B cell (primary cell): Measurements from ENCODE around the gene PFN1. TPM values are rescaled to one million over a fixed set of nuclear protein-coding genes. Genes with fewer than 3 reads are reported as not detected.

Source experiments
- ATAC-seq: fragments of 200-7000 bp; cut with Tn5 transposase; one replicate; pipeline ENCODE4 v1.10.0; 2021; ENCODE audit warnings: low read depth, mild to moderate bottlenecking, moderate number of reproducible peaks, moderate library complexity
- CTCF ChIA-PET: fragments of 350-600 bp; sonication (Branson Sonifier 250); formaldehyde crosslinking; loops from one replicate; lab custom pipeline; 2021; ENCODE audit warnings: antibody characterized with exemption, inconsistent platforms; lab: Charles Lee
- POLR2A ChIA-PET: fragments of 350-600 bp; sonication (Branson Sonifier 250); formaldehyde crosslinking; loops from one replicate; lab custom pipeline; 2021; ENCODE audit warnings: antibody characterized with exemption; lab: Charles Lee
- DNase-seq: peaks from one replicate; pipeline ENCODE4 v3.0.0; 2013
- H2AFZ ChIP-seq: 2 replicates; pipeline ENCODE4 v1.6.1; 2012; ENCODE audit warnings: mild to moderate bottlenecking, low read depth, low read length; ENCODE audit not compliant: insufficient read depth, poor library complexity, severe bottlenecking
- H3K27ac ChIP-seq, 2 donors: 1 replicate in 1 of 2; 2 replicates in 1 of 2; pipeline ENCODE4 v1.5.1; 2012 to 2013; ENCODE audit warnings: low read length in 2 of 2, mild to moderate bottlenecking in 2 of 2, moderate library complexity in 1 of 2
- H3K27me3 ChIP-seq, 4 experiments: fragments of 200-600 bp in 1 of 4; sonication (generic) in 1 of 4; replicated peaks in 1 of 4; 1 replicate in 2 of 4; 2 replicates in 2 of 4; pipeline versions ENCODE4 v1.6.1 to v1.7.0; 2013 to 2016; ENCODE audit warnings: low read length in 3 of 4, mild to moderate bottlenecking in 2 of 4, mixed read lengths in 1 of 4, moderate library complexity in 1 of 4; ENCODE audit not compliant: insufficient read depth in 4 of 4, control insufficient read depth in 3 of 4; ENCODE audit errors: control extremely low read depth in 1 of 4
- H3K36me3 ChIP-seq, 2 experiments: replicated peaks in 1 of 2; 1 replicate in 1 of 2; 2 replicates in 1 of 2; pipeline versions ENCODE4 v1.6.1 to v1.7.1; 2013; ENCODE audit warnings: low read length in 1 of 2; ENCODE audit not compliant: insufficient read depth in 2 of 2, control insufficient read depth in 1 of 2; ENCODE audit errors: control extremely low read depth in 1 of 2, extremely low read depth in 1 of 2
- H3K4me1 ChIP-seq, 2 donors: fragments of 200-600 bp in 1 of 2; sonication (generic) in 1 of 2; 1 replicate in 1 of 2; 2 replicates in 1 of 2; pipeline versions ENCODE4 v1.5.1 to v1.6.1; 2013 to 2017; ENCODE audit warnings: low read length in 2 of 2; ENCODE audit not compliant: control insufficient read depth in 2 of 2, insufficient read depth in 2 of 2
- H3K4me2 ChIP-seq: replicated peaks from 2 replicates; pipeline ENCODE3; 2012; ENCODE audit warnings: mild to moderate bottlenecking, low read depth, low read length; ENCODE audit not compliant: poor library complexity, severe bottlenecking
- H3K4me3 ChIP-seq, 5 experiments: fragments of 200-600 bp in 1 of 5; sonication (generic) in 1 of 5; 1 replicate in 3 of 5; 2 replicates in 2 of 5; pipeline versions ENCODE4 v1.5.1 to v1.7.0; 2011 to 2016; ENCODE audit warnings: low read length in 4 of 5, mild to moderate bottlenecking in 4 of 5, low read depth in 2 of 5, control low read depth in 1 of 5, moderate library complexity in 1 of 5; ENCODE audit not compliant: insufficient read depth in 1 of 5; ENCODE audit errors: control extremely low read depth in 1 of 5, extremely low read depth in 1 of 5
- H3K79me2 ChIP-seq: fragments of 200-600 bp; sonication (generic); one replicate; pipeline ENCODE4 v1.6.0; 2016; ENCODE audit warnings: low read length; ENCODE audit not compliant: control insufficient read depth, insufficient read depth
- H3K9ac ChIP-seq: fragments of 200-600 bp; sonication (generic); 2 replicates; pipeline ENCODE4 v1.6.1; 2017; ENCODE audit warnings: mild to moderate bottlenecking, low read length, moderate library complexity
- H3K9me3 ChIP-seq, 3 donors: one replicate each; pipeline versions ENCODE4 v1.6.1 to v1.7.1; 2013; ENCODE audit warnings: low read length in 2 of 3; ENCODE audit not compliant: control insufficient read depth in 2 of 3, insufficient read depth in 1 of 3; ENCODE audit errors: control extremely low read depth in 1 of 3
- H4K20me1 ChIP-seq: 2 replicates; pipeline ENCODE4 v1.6.0; 2012; ENCODE audit warnings: mild to moderate bottlenecking, low read length; ENCODE audit not compliant: insufficient read depth, control insufficient read depth, poor library complexity, severe bottlenecking
- H3K27ac Mint-ChIP-seq: one replicate; pipeline ENCODE4 v1.8.0; 2021; ENCODE audit warnings: mixed read lengths
- H3K27me3 Mint-ChIP-seq: one replicate; pipeline ENCODE4 v1.8.0; 2021; ENCODE audit warnings: mixed read lengths
- H3K4me1 Mint-ChIP-seq: one replicate; pipeline ENCODE4 v1.8.0; 2021; ENCODE audit warnings: mixed read lengths
- H3K4me3 Mint-ChIP-seq: one replicate; pipeline ENCODE4 v1.8.0; 2021; ENCODE audit warnings: mixed read lengths
- H3K9me3 Mint-ChIP-seq: one replicate; pipeline ENCODE4 v1.8.0; 2022; ENCODE audit warnings: mixed read lengths; ENCODE audit not compliant: insufficient read depth
- CTCF ChIP-seq: fragments of 200-600 bp; IDR thresholded peaks from one replicate; pipeline ENCODE4 v1.8.0; 2022; ENCODE audit warnings: antibody characterized with exemption, mild to moderate bottlenecking
- EZH2 ChIP-seq: IDR thresholded peaks from 2 replicates; pipeline ENCODE4 v1.6.1; 2012; ENCODE audit warnings: borderline replicate concordance, low read depth, mild to moderate bottlenecking, moderate library complexity, low read length; ENCODE audit not compliant: insufficient read depth, poor library complexity, severe bottlenecking
- WGBS: methylation state at CpG from one replicate; pipeline ENCODE4 v1.1.5; 2013; ENCODE audit warnings: missing lambda C conversion rate; ENCODE audit not compliant: insufficient coverage; 5-methylcytosine and 5-hydroxymethylcytosine counted together
- intact Hi-C: fragments of 100-400 bp; cut with micrococcal nuclease; formaldehyde crosslinking; loops from one replicate; pipeline ENCODE4 v1.10.0; 2022
- polyA plus RNA-seq: library from polyadenylated mRNA; depleted of rRNA; stranded (reverse); fragments of >200 nt; gene quantifications from 2 replicates; pipeline ENCODE4 v1.2.3, GENCODE V29; 2012
- total RNA-seq, 2 donors: library from RNA; stranded (reverse); fragments of 120-200 nt in 1 of 2; gene quantifications; 1 replicate in 1 of 2; 2 replicates in 1 of 2; pipeline versions ENCODE4 v1.2.3 to v1.2.4, GENCODE V29; 2013 to 2022

The PFN1 gene
- total and polyA plus RNA-seq, 2 donors (not counting 1 experiment from before 2014, with no cell fraction given) = 330 to 609 TPM

DNA sequence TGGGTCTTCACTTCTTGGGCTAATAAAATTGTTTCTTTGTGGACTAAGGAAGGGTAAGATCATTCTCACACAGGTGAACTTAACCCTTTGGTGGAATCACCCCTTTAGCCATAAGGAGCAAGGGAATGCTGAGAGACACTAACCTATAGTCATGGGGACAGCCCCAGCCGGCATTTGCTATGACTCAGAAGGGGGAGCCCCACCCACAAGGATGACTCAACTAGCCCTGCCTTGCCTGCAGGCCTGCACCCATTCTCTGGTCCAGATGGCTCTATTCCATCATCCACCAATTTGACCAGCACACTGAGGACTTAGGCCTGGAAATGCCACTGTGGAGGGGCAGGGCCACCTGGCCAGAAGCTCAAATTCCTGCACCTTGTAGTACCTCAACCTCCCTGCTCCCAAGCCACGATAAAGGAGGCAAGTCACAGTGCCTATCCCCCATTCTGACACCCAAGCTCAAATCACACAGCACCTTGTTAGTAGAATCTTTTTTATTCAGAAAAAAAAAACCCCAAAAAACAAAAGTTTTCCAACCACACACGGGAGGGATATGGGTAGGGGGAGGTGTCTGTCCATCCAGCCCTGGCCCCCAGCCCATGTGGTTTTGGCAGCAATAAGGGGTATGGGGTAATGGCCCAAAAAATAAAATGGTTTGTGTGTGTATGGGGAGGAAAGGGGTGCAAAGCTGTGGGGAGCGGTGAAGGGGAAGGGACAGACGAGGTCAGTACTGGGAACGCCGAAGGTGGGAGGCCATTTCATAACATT is 3.0 kb downstream of the PFN1 start:
- Histone ChIP-seq H3K9ac (peak overlapping the region; percentile 38), H3K4me2 (peak overlapping the region; percentile 98), H4K20me1 (peaks cover 43% of the 10 kb centered on the region), H3K36me3 (peaks cover 0 to 44% of the 10 kb centered on the region in 2 experiments), H3K4me1 (peaks cover 63 to 70% of the 10 kb centered on the region in 2 donors), H3K4me3 (peak overlapping the region in 3 of 5 experiments; percentile 12 to 27 (median 25)), H3K79me2 (peaks cover 72% of the 10 kb centered on the region), H3K27me3 (no peaks in the 10 kb centered on the region), H2AFZ (no peak overlapping the region), H3K27ac (peak overlapping the region; percentile 32 to 93), H3K9me3 (no peaks in the 10 kb centered on the region)
- WGBS = 40% methylated on average over 4 of the region's 7 CpGs
- peaks cover 65% of the 10 kb centered on the region for H3K4me1 Mint-ChIP-seq
- no peaks in the 10 kb centered on the region for H3K9me3 Mint-ChIP-seq
- peak overlapping the region; percentile 86 for H3K4me3 Mint-ChIP-seq
- intact Hi-C loops = loop anchor here (5.0 to 10.0 kb wide), 5 partner anchors 72 to 983 kb away; partner anchors contain the start of genes ATP2A3, MED11 and ZNF594
- ATAC-seq (peak; percentile 12), DNase-seq (peak; percentile 55)
- CTCF ChIA-PET = interaction anchor here (1.2 to 1.3 kb wide), 2 partner anchors 22 to 36 kb away, joined by 3 read pairs; partner anchors contain the start of gene SPAG7
- TF ChIP-seq CTCF = no peak
- TF ChIP-seq EZH2 = no peak
- no peaks in the 10 kb centered on the region for H3K27me3 Mint-ChIP-seq
- POLR2A ChIA-PET = interaction anchor here (1.0 to 2.7 kb wide), 2 partner anchors 22 to 36 kb away, joined by 3 to 9 read pairs; partner anchors contain the start of gene SPAG7
- H3K27ac Mint-ChIP-seq = peak overlapping the region; percentile 89
